Vagina (tissue), 2 donors: ENCODE measurements around the gene PLD1. TPM values are rescaled to one million over a fixed set of nuclear protein-coding genes. Genes with fewer than 3 reads are reported as not detected.

Experiments
- DNase-seq, 2 donors: peaks; one replicate each; pipeline ENCODE4 v3.0.0-alpha.2; 2017; ENCODE audit errors: extremely low spot score in 2 of 2
- H3K27ac ChIP-seq: fragments of 200-600 bp; sonication (generic); one replicate; pipeline ENCODE4 v1.5.1; 2019
- H3K27me3 ChIP-seq: fragments of 200-600 bp; sonication (generic); one replicate; pipeline ENCODE4 v1.5.1; 2019
- H3K36me3 ChIP-seq, 2 donors: fragments of 200-600 bp; sonication (generic); one replicate each; pipeline ENCODE4 v1.5.1; 2017 to 2019
- H3K4me1 ChIP-seq: fragments of 200-600 bp; sonication (generic); one replicate; pipeline ENCODE4 v1.5.1; 2019
- H3K4me3 ChIP-seq, 2 donors: fragments of 200-600 bp; sonication (generic); 1 replicate in 1 of 2; 2 replicates in 1 of 2; pipeline ENCODE4 v1.5.1; 2016 to 2019
- H3K9me3 ChIP-seq: fragments of 200-600 bp; sonication (generic); one replicate; pipeline ENCODE4 v1.5.1; 2019
- POLR2A ChIP-seq, 2 donors: fragments of 450-650 bp; IDR thresholded peaks; one replicate each; pipeline ENCODE4 v1.6.1; 2017; ENCODE audit warnings: antibody characterized with exemption in 2 of 2, mild to moderate bottlenecking in 2 of 2, moderate library complexity in 2 of 2
- POLR2AphosphoS5 ChIP-seq, 2 donors: sonication (generic); formaldehyde crosslinking; IDR thresholded peaks; one replicate each; pipeline ENCODE4 v1.9.0; 2017; ENCODE audit warnings: antibody characterized with exemption in 2 of 2, mild to moderate bottlenecking in 2 of 2, low read depth in 1 of 2; ENCODE audit not compliant: insufficient read depth in 1 of 2
- intact Hi-C: fragments of 100-400 bp; cut with DNase I; formaldehyde crosslinking; loops from one replicate; pipeline ENCODE4 v1.15.1; 2023
- total RNA-seq: library from RNA; depleted of rRNA; stranded (reverse); fragments of >200 nt; gene quantifications from one replicate; pipeline ENCODE4 v1.2.3, GENCODE V29; 2016
- TF ChIP-seq, protein P1 (sequence below), 3 experiments: fragments of 450-650 bp in 2 of 3; fragments of 200-600 bp in 1 of 3; sonication (generic) in 1 of 3; IDR thresholded peaks; one replicate each; pipeline ENCODE4 v1.5.1; 2017 to 2019; ENCODE audit warnings: antibody characterized with exemption in 3 of 3, mild to moderate bottlenecking in 2 of 3, moderate library complexity in 2 of 3

The PLD1 gene
- total RNA-seq, 1 donor from 2014 or later, result 35.6 TPM

- intact Hi-C loops, result no loop called here
Measured at GRCh38 chr3:171553086-171553485, 257.2 kb downstream of the PLD1 start.

GRCh38 chr3:171552531-171552930 lies 257.8 kb downstream of the PLD1 start:
- Histone ChIP-seq H3K9me3 (no peaks in the 10 kb centered on the region), H3K36me3 (no peaks in the 10 kb centered on the region), H3K4me3 (no peak overlapping the region), H3K4me1 (no peaks in the 10 kb centered on the region), H3K27ac (no peak overlapping the region), H3K27me3 (no peaks in the 10 kb centered on the region)
- intact Hi-C loops, result no loop called here
- TF ChIP-seq POLR2AphosphoS5 (IDR thresholded peaks at IDR 0.05; ENCODE audit: insufficient read depth in 1 of 2, low read depth in 1 of 2) (no peak), POLR2A (IDR thresholded peaks at IDR 0.05) (no peak)
- TF ChIP-seq, protein P1, sequence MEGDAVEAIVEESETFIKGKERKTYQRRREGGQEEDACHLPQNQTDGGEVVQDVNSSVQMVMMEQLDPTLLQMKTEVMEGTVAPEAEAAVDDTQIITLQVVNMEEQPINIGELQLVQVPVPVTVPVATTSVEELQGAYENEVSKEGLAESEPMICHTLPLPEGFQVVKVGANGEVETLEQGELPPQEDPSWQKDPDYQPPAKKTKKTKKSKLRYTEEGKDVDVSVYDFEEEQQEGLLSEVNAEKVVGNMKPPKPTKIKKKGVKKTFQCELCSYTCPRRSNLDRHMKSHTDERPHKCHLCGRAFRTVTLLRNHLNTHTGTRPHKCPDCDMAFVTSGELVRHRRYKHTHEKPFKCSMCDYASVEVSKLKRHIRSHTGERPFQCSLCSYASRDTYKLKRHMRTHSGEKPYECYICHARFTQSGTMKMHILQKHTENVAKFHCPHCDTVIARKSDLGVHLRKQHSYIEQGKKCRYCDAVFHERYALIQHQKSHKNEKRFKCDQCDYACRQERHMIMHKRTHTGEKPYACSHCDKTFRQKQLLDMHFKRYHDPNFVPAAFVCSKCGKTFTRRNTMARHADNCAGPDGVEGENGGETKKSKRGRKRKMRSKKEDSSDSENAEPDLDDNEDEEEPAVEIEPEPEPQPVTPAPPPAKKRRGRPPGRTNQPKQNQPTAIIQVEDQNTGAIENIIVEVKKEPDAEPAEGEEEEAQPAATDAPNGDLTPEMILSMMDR (IDR thresholded peaks at IDR 0.05), result no peak
- no peak for DNase-seq

More at GRCh38 chr3:171553086-171553485, 257.2 kb downstream of the PLD1 start:
- H3K27ac ChIP-seq, result no peak overlapping the region
- no peaks in the 10 kb centered on the region for H3K36me3 ChIP-seq
- H3K9me3 ChIP-seq, result no peaks in the 10 kb centered on the region
- TF ChIP-seq POLR2AphosphoS5 (IDR thresholded peaks at IDR 0.05; ENCODE audit: insufficient read depth in 1 of 2, low read depth in 1 of 2) (no peak), POLR2A (IDR thresholded peaks at IDR 0.05) (no peak)
- TF ChIP-seq, protein P1 (IDR thresholded peaks at IDR 0.05), result no peak
- no peak overlapping the region for H3K4me3 ChIP-seq
- H3K27me3 ChIP-seq, result no peaks in the 10 kb centered on the region
- DNase-seq, result no peak
- H3K4me1 ChIP-seq, result no peaks in the 10 kb centered on the region

- TF ChIP-seq, protein P1 (IDR thresholded peaks at IDR 0.05), result no peak
- no peaks in the 10 kb centered on the region for H3K9me3 ChIP-seq
- H3K4me3 ChIP-seq, result no peak overlapping the region
- DNase-seq, result no peak
- H3K27me3 ChIP-seq, result no peaks in the 10 kb centered on the region
- no peaks in the 10 kb centered on the region for H3K36me3 ChIP-seq
- intact Hi-C loops, result no loop called here
- H3K27ac ChIP-seq, result no peak overlapping the region
- H3K4me1 ChIP-seq, result no peaks in the 10 kb centered on the region
Measured at GRCh38 chr3:171551296-171551695, 259.0 kb downstream of the PLD1 start.

Other genes starting within 250 kb of the PLD1 start
- gene TMEM212, start 32.9 kb upstream of the PLD1 start, total RNA-seq, result not detected
- 68.5 TPM for gene FNDC3B, start 229.1 kb upstream of the PLD1 start, total RNA-seq